Endothelial cell of umbilical vein (primary cell): Measurements from ENCODE around the gene PITPNM3. TPM values are rescaled to one million over a fixed set of nuclear protein-coding genes. Genes with fewer than 3 reads are reported as not detected.

Experiments
- BruUV-seq: library from RNA; stranded (reverse); fragments of 400-500 nt; replicated peaks from 2 replicates; lab custom pipeline; 2021; lab: Mats Ljungman, UMichigan
- CTCF ChIA-PET: fragments of 300-600, 350-600 bp; sonication (Branson Sonifier 250); formaldehyde crosslinking; loops from one replicate; lab custom pipeline; 2021; ENCODE audit warnings: antibody characterized with exemption, inconsistent platforms; lab: Charles Lee
- POLR2A ChIA-PET: fragments of 300-600, 350-600 bp; sonication (Branson Sonifier 250); formaldehyde crosslinking; loops from one replicate; lab custom pipeline; 2021; ENCODE audit warnings: antibody characterized with exemption, inconsistent platforms; lab: Charles Lee
- DNase-seq: peaks from one replicate; pipeline ENCODE4 v3.0.0-alpha.2; 2011; ENCODE audit warnings: low read depth, low spot score
- FAIRE-seq: peaks from 2 replicates; lab custom pipeline; 2011; peaks lifted over from hg19 to GRCh38; lab: Jason Lieb, UNC
- H2AFZ ChIP-seq: 2 replicates; pipeline ENCODE4 v1.6.0; 2012; ENCODE audit warnings: low read depth, low read length, control low read depth, inconsistent platforms
- H3K27ac ChIP-seq: 2 replicates; pipeline ENCODE4 v1.5.1; 2011; ENCODE audit warnings: low read depth, mild to moderate bottlenecking, control low read depth, low read length, moderate library complexity; ENCODE audit not compliant: insufficient read depth
- H3K27me3 ChIP-seq, 2 experiments: 2 replicates each; pipeline versions ENCODE4 v1.6.0 to v1.6.1; 2011; ENCODE audit warnings: low read length in 2 of 2, mixed read lengths in 1 of 2; ENCODE audit not compliant: control insufficient read depth in 2 of 2, insufficient read depth in 2 of 2
- H3K36me3 ChIP-seq, 2 experiments: 2 replicates in 1 of 2; 3 replicates in 1 of 2; pipeline ENCODE4 v1.5.1; 2011; ENCODE audit warnings: low read length in 2 of 2, mild to moderate bottlenecking in 1 of 2, moderate library complexity in 1 of 2; ENCODE audit not compliant: control insufficient read depth in 2 of 2, insufficient read depth in 2 of 2; ENCODE audit errors: extremely low read depth in 1 of 2
- H3K4me1 ChIP-seq: 3 replicates; pipeline ENCODE4 v1.5.1; 2011; ENCODE audit warnings: mild to moderate bottlenecking, low read length; ENCODE audit not compliant: control insufficient read depth, insufficient read depth; ENCODE audit errors: extremely low read depth
- H3K4me2 ChIP-seq: 2 replicates; pipeline ENCODE4 v1.6.1; 2011; ENCODE audit warnings: low read length, control low read depth, mixed read lengths; ENCODE audit not compliant: insufficient read depth
- H3K4me3 ChIP-seq, 3 experiments: fragments of 200-600 bp in 1 of 3; sonication (generic), shearing (Covaris generic) in 1 of 3; replicated peaks in 1 of 3; 2 replicates each; pipeline ENCODE4 v1.5.1; 2011 to 2016; ENCODE audit warnings: control low read depth in 3 of 3, low read length in 3 of 3, mild to moderate bottlenecking in 2 of 3, inconsistent platforms in 1 of 3, low read depth in 1 of 3, moderate library complexity in 1 of 3; ENCODE audit not compliant: insufficient read depth in 1 of 3
- H3K79me2 ChIP-seq: 2 replicates; pipeline ENCODE4 v1.6.0; 2012; ENCODE audit warnings: low read length, inconsistent platforms; ENCODE audit not compliant: control insufficient read depth, insufficient read depth
- H3K9ac ChIP-seq: replicated peaks from 2 replicates; pipeline ENCODE3; 2011; ENCODE audit warnings: low read length, control low read depth; ENCODE audit not compliant: insufficient read depth; ENCODE audit errors: extremely low read depth
- H3K9me1 ChIP-seq: replicated peaks from 3 replicates; pipeline ENCODE4 v1.6.0; 2011; ENCODE audit warnings: mild to moderate bottlenecking, low read length; ENCODE audit not compliant: control insufficient read depth, insufficient read depth; ENCODE audit errors: extremely low read depth
- H3K9me3 ChIP-seq: replicated peaks from 2 replicates; pipeline ENCODE4 v1.5.1; 2012; ENCODE audit warnings: low read length, inconsistent platforms; ENCODE audit not compliant: control insufficient read depth, insufficient read depth
- H4K20me1 ChIP-seq: replicated peaks from 2 replicates; pipeline ENCODE3; 2011; ENCODE audit warnings: mild to moderate bottlenecking, low read length; ENCODE audit not compliant: control insufficient read depth, insufficient read depth; ENCODE audit errors: extremely low read depth
- EZH2 ChIP-seq: IDR thresholded peaks from 2 replicates; pipeline ENCODE4 v1.6.1; 2012; ENCODE audit warnings: borderline replicate concordance, low read depth, mild to moderate bottlenecking, moderate library complexity, low read length, inconsistent platforms; ENCODE audit not compliant: severe bottlenecking
- GATA2 ChIP-seq: IDR thresholded peaks from 2 replicates; pipeline ENCODE4 v1.7.0; 2011; ENCODE audit warnings: low read depth, mild to moderate bottlenecking, moderate library complexity, mixed read lengths, low read length; ENCODE audit not compliant: insufficient read length, insufficient read depth
- dilution Hi-C: fragments of 300-500 bp; cut with MboI; formaldehyde crosslinking; loops from one replicate; pipeline ENCODE4 v1.15.0; 2019; ENCODE audit warnings: low sequenced_read_pairs; ENCODE audit not compliant: extremely low pct_ligation_motif_present
- intact Hi-C: fragments of 100-400 bp; cut with micrococcal nuclease; formaldehyde crosslinking; loops from one replicate; pipeline ENCODE4 v1.10.0; 2022
- polyA plus RNA-seq, 4 experiments: library from polyadenylated mRNA; depleted of rRNA in 3 of 4; stranded (reverse) in 3 of 4; unstranded in 1 of 4; fragments of >200 nt; gene quantifications; 2 replicates each; pipeline versions ENCODE4 v1.2.1 to v1.2.3, GENCODE V29; 2011 to 2012; ENCODE audit warnings: missing spikeins in 1 of 4
- total RNA-seq: library from RNA; stranded (reverse); gene quantifications from 2 replicates; pipeline ENCODE4 v1.2.3, GENCODE V29; 2021

PITPNM3 gene
- total and polyA plus RNA-seq, 2 donors (not counting 3 experiments of a cell fraction or from before 2014, with no cell fraction given): 1.0 to 1.9 TPM

GRCh38 chr17:6549384-6550036 is 6.8 kb downstream of the PITPNM3 start:
- POLR2A ChIA-PET: no interaction called here
- H3K9ac ChIP-seq: no peak overlapping the region
- no peak overlapping the region for H2AFZ ChIP-seq
- H3K27ac ChIP-seq: no peak overlapping the region
- CTCF ChIA-PET: interaction anchor here (0.7 to 3.3 kb wide), 9 partner anchors 8 to 76 kb away, joined by 3 to 23 read pairs (median 4); no protein-coding TSS in a partner anchor
- H3K27me3 ChIP-seq: peaks cover under 1 to 6% of the 10 kb centered on the region in 2 experiments
- intact Hi-C loops: no loop called here
- FAIRE-seq: no peak
- H4K20me1 ChIP-seq: no peaks in the 10 kb centered on the region
- dilution Hi-C loops: no loop called here
- H3K9me3 ChIP-seq: no peaks in the 10 kb centered on the region
- no peaks in the 10 kb centered on the region for H3K4me1 ChIP-seq
- no peaks in the 10 kb centered on the region for H3K36me3 ChIP-seq
- H3K79me2 ChIP-seq: no peaks in the 10 kb centered on the region
- no peaks in the 10 kb centered on the region for H3K9me1 ChIP-seq
- no peak for DNase-seq
- no peak overlapping the region for H3K4me3 ChIP-seq
- H3K4me2 ChIP-seq: no peak overlapping the region
- BruUV-seq: no TSS peak
- TF ChIP-seq GATA2 (no peak), EZH2 (no peak)

GRCh38 chr17:6548578-6549330 is 7.6 kb downstream of the PITPNM3 start:
- no peaks in the 10 kb centered on the region for H3K4me1 ChIP-seq
- no peak overlapping the region for H3K4me2 ChIP-seq
- H3K36me3 ChIP-seq: no peaks in the 10 kb centered on the region
- FAIRE-seq (no peak), DNase-seq (no peak)
- no peaks in the 10 kb centered on the region for H4K20me1 ChIP-seq
- intact Hi-C loops (no loop called here), dilution Hi-C loops (no loop called here)
- CTCF ChIA-PET: interaction anchor here (0.7 to 3.3 kb wide), 8 partner anchors 9 to 77 kb away, joined by 3 to 23 read pairs (median 3); no protein-coding TSS in a partner anchor
- peaks cover 0 to under 1% of the 10 kb centered on the region in 2 experiments for H3K27me3 ChIP-seq
- TF ChIP-seq GATA2: no peak
- no peak for TF ChIP-seq EZH2
- BruUV-seq: no TSS peak
- H3K9me3 ChIP-seq: no peaks in the 10 kb centered on the region
- no peak overlapping the region for H3K27ac ChIP-seq
- H3K4me3 ChIP-seq: no peak overlapping the region
- no peaks in the 10 kb centered on the region for H3K9me1 ChIP-seq
- POLR2A ChIA-PET: no interaction called here
- no peaks in the 10 kb centered on the region for H3K79me2 ChIP-seq
- no peak overlapping the region for H2AFZ ChIP-seq
- H3K9ac ChIP-seq: no peak overlapping the region
